Measurements from ENCODE around the gene ATP2C2. TPM values are rescaled to one million over a fixed set of nuclear protein-coding genes. Genes with fewer than 3 reads are reported as not detected.

Gene ATP2C2
- total RNA-seq, 2 donors from 2014 or later: not detected

- H3K27me3 Mint-ChIP-seq: no peaks in the 10 kb centered on the region
- ATAC-seq (no peak), DNase-seq (ENCODE audit: low spot score) (no peak)
- H3K4me3 Mint-ChIP-seq: no peak overlapping the region
- H3K4me1 Mint-ChIP-seq (ENCODE audit: low read depth in 2 of 2): peaks cover 0 to 4% of the 10 kb centered on the region in 2 donors
- H3K27ac Mint-ChIP-seq: no peak overlapping the region
- H3K36me3 Mint-ChIP-seq: peaks cover 12% of the 10 kb centered on the region
- H3K9me3 Mint-ChIP-seq: no peaks in the 10 kb centered on the region
Observed at GRCh38 chr16:84498859-84499620, 130.7 kb downstream of the ATP2C2 start.

- peaks cover 3 to 7% of the 10 kb centered on the region in 2 donors for H3K4me1 Mint-ChIP-seq (ENCODE audit: low read depth in 2 of 2)
- no peaks in the 10 kb centered on the region for H3K9me3 Mint-ChIP-seq
- ATAC-seq (no peak), DNase-seq (ENCODE audit: low spot score) (no peak)
- H3K27ac Mint-ChIP-seq: no peak overlapping the region
- H3K27me3 Mint-ChIP-seq: no peaks in the 10 kb centered on the region
- H3K36me3 Mint-ChIP-seq: peaks cover 7% of the 10 kb centered on the region
- no peak overlapping the region for H3K4me3 Mint-ChIP-seq
Observed at GRCh38 chr16:84499638-84500037, 131.3 kb downstream of the ATP2C2 start.

DNA sequence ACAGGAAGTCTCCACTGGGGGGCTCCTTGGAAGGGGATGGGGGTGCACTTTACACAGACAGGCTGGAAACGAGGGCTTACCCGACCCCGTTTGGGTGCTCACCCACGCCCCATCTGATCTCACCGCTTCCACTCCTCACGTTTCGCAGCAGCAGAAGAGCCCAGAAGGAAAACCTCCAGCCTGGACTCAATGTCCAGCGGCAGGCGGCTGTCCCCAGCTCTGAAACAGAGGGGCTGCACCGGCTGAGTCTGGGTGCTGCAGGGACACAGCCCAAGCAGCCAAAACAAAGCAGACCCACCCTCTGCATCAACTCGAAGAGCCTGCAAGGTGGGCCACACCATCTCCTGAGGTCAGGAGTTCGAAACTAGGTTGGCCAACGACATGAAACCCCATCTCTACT lies 132.2 kb downstream of the ATP2C2 start:
- Mint-ChIP-seq H3K27ac (no peak overlapping the region), H3K27me3 (no peaks in the 10 kb centered on the region), H3K36me3 (peaks cover under 1% of the 10 kb centered on the region), H3K4me1 (ENCODE audit: low read depth in 2 of 2) (peaks cover 9 to 15% of the 10 kb centered on the region in 2 donors), H3K9me3 (no peaks in the 10 kb centered on the region), H3K4me3 (no peak overlapping the region)
- ATAC-seq (no peak), DNase-seq (ENCODE audit: low spot score) (no peak)

DNA sequence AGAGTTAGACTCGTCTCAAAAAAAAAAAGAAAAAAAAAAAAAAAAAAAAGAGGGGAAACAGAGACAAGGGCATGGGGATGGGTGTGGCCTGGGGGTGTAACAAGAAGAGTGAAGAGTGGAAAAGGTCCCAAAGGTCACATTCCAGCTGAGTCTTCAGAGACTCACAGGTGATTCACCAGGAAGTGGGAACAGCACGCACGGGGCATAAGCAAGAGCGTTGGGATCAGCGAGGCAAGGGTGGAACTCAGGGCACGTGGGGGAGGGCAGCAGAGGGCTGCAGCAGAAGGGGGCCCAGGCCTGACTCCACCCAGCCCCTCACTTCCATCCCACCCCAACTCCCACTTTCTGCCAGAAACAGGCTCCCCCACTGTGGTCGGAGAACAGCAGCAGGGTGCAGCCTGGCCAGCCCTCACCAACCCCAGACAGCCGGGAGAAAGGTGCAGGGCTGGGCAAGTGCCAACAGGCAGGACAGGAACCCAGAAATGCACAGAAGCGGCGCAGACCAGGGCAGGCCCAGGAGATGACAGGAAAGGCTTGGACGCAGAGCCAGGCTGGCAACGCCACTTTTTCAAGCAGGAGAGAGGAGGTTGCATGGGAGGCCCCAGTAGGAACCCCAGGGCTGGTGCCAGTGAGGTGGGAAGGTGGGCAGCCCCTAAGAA lies 132.9 kb downstream of the ATP2C2 start:
- no peak for DNase-seq (ENCODE audit: low spot score)

GRCh38 chr16:84502075-84502474 lies 133.7 kb downstream of the ATP2C2 start:
- no peaks in the 10 kb centered on the region for H3K9me3 Mint-ChIP-seq
- H3K4me1 Mint-ChIP-seq (ENCODE audit: low read depth in 2 of 2): peaks cover 16 to 25% of the 10 kb centered on the region in 2 donors
- no peak overlapping the region for H3K27ac Mint-ChIP-seq
- H3K36me3 Mint-ChIP-seq: no peaks in the 10 kb centered on the region
- ATAC-seq: no peak
- no peak overlapping the region for H3K4me3 Mint-ChIP-seq
- no peaks in the 10 kb centered on the region for H3K27me3 Mint-ChIP-seq
- no peak for DNase-seq (ENCODE audit: low spot score)

More for the DNA sequence above, 132.9 kb downstream of the ATP2C2 start:
- Mint-ChIP-seq H3K4me1 (ENCODE audit: low read depth in 2 of 2) (peaks cover 13 to 20% of the 10 kb centered on the region in 2 donors), H3K27me3 (no peaks in the 10 kb centered on the region), H3K4me3 (no peak overlapping the region), H3K9me3 (no peaks in the 10 kb centered on the region), H3K36me3 (no peaks in the 10 kb centered on the region), H3K27ac (no peak overlapping the region)
- ATAC-seq: no peak

- Mint-ChIP-seq H3K9me3 (no peaks in the 10 kb centered on the region), H3K4me1 (ENCODE audit: low read depth in 2 of 2) (peaks cover 21 to 28% of the 10 kb centered on the region in 2 donors), H3K27ac (no peak overlapping the region), H3K36me3 (no peaks in the 10 kb centered on the region), H3K4me3 (no peak overlapping the region), H3K27me3 (no peaks in the 10 kb centered on the region)
- ATAC-seq (no peak), DNase-seq (ENCODE audit: low spot score) (no peak)
Observed at GRCh38 chr16:84502581-84502980, 134.2 kb downstream of the ATP2C2 start.

GRCh38 chr16:84503751-84504395 lies 135.5 kb downstream of the ATP2C2 start:
- peaks cover 0 to 3% of the 10 kb centered on the region in 2 donors for H3K27me3 Mint-ChIP-seq
- no peak for ATAC-seq
- no peaks in the 10 kb centered on the region for H3K36me3 Mint-ChIP-seq
- H3K9me3 Mint-ChIP-seq: no peaks in the 10 kb centered on the region
- peaks cover 22 to 28% of the 10 kb centered on the region in 2 donors for H3K4me1 Mint-ChIP-seq (ENCODE audit: low read depth in 2 of 2)
- H3K27ac Mint-ChIP-seq: peak overlapping the region in 1 of 2 donors; percentile 89
- DNase-seq (ENCODE audit: low spot score): no peak
- H3K4me3 Mint-ChIP-seq: peak overlapping the region; percentile 93

GRCh38 chr16:84504420-84505248 lies 136.3 kb downstream of the ATP2C2 start, which contains the start of gene MEAK7:
MEAK7 (minus strand) TSS chr16:84504659; CDS start chr16:84498086, 6,573 bp downstream.
- peaks cover 22 to 28% of the 10 kb centered on the region in 2 donors for H3K4me1 Mint-ChIP-seq (ENCODE audit: low read depth in 2 of 2)
- H3K36me3 Mint-ChIP-seq: no peaks in the 10 kb centered on the region
- peak within 1 kb of the TSS; percentile 93 for H3K4me3 Mint-ChIP-seq

DNA sequence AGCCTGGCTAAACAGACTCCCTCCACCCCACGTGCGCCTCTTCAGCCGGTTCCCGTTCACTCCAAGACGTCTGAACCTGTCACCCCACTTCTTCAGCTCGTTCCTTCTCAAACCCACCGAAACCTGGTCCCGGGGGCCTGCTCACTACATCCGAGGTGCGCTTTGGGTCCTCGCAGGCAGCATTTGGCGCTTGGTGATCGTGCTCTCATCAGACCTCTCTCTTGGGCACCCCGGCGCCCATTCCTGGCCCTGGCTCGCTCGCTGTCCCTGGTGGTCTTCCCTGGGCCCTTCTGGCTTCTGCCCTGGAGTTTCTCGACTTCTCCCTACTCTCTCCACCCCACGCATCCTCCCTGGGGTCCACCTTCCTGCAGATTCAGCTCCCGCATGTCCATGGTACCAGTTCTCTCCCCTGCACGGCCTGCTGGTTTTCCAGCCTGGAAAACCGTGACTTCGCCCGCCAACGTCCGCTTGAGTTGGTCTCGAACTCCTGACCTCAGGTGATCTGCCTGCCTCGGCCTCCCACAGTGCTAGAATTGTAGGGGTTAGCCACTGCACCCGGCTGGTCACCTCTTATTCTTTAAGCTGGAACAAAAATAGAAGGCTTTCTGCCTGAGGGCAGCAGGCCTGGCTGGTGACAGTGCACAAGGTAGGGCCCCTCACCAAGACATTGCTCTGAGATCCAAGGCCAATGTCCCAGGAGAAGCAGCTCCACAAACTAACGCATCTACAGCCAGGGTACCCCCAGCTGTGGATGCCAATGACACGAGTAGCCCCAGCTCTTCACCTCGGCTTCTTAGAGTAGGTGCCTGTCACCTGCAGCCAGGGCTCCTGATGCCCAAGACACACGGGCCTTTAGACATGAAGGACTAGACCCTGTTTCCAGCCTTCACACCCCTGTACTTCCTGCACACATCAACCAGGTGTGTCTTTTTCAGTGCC lies 137.2 kb downstream of the ATP2C2 start:
- Mint-ChIP-seq H3K36me3 (no peaks in the 10 kb centered on the region), H3K4me1 (ENCODE audit: low read depth in 2 of 2) (peaks cover 22 to 28% of the 10 kb centered on the region in 2 donors), H3K27ac (peak overlapping the region; percentile 75 to 89), H3K4me3 (peak overlapping the region; percentile 93), H3K9me3 (no peaks in the 10 kb centered on the region), H3K27me3 (peaks cover 6 to 7% of the 10 kb centered on the region in 2 donors)
- DNase-seq (ENCODE audit: low spot score) (no peak), ATAC-seq (no peak)

More at GRCh38 chr16:84504420-84505248, 136.3 kb downstream of the ATP2C2 start, which contains the start of gene MEAK7:
- Mint-ChIP-seq H3K27ac (peak within 1 kb of the TSS; percentile 75 to 89), H3K27me3 (peaks cover 4 to 6% of the 10 kb centered on the region in 2 donors), H3K9me3 (no peaks in the 10 kb centered on the region)
- ATAC-seq: peak; percentile 97 to 98
- peak; percentile 99 for DNase-seq (ENCODE audit: low spot score)

- Mint-ChIP-seq H3K4me3 (peak overlapping the region; percentile 85), H3K4me1 (ENCODE audit: low read depth in 2 of 2) (peaks cover 30 to 34% of the 10 kb centered on the region in 2 donors), H3K36me3 (no peaks in the 10 kb centered on the region), H3K27ac (peak overlapping the region; percentile 89 to 90), H3K9me3 (no peaks in the 10 kb centered on the region), H3K27me3 (peaks cover 6 to 7% of the 10 kb centered on the region in 2 donors)
- peak in 1 of 2 donors; percentile 4 for ATAC-seq
- DNase-seq (ENCODE audit: low spot score): no peak
Observed at GRCh38 chr16:84507011-84507982, 139.0 kb downstream of the ATP2C2 start.

- peaks cover 35 to 36% of the 10 kb centered on the region in 2 donors for H3K4me1 Mint-ChIP-seq (ENCODE audit: low read depth in 2 of 2)
- no peak for DNase-seq (ENCODE audit: low spot score)
- H3K9me3 Mint-ChIP-seq: no peaks in the 10 kb centered on the region
- H3K4me3 Mint-ChIP-seq: no peak overlapping the region
- H3K27ac Mint-ChIP-seq: peak overlapping the region in 1 of 2 donors; percentile 73
- peaks cover 6 to 7% of the 10 kb centered on the region in 2 donors for H3K27me3 Mint-ChIP-seq
- ATAC-seq: no peak
- H3K36me3 Mint-ChIP-seq: no peaks in the 10 kb centered on the region
Observed at GRCh38 chr16:84508502-84508901, 140.2 kb downstream of the ATP2C2 start.
